GM12872 (cell line): ENCODE measurements around the gene UGT3A1.
A peak's percentile ranks its signal among the peaks of the same experiment; 100 is the strongest.

Experiments
- TF ChIP-seq, protein P1 (sequence below): IDR thresholded peaks from 3 replicates; pipeline ENCODE4 v1.5.1; 2011; ENCODE audit warnings: low read depth, mild to moderate bottlenecking, low read length, moderate library complexity; ENCODE audit not compliant: insufficient read depth

Gene UGT3A1

DNA sequence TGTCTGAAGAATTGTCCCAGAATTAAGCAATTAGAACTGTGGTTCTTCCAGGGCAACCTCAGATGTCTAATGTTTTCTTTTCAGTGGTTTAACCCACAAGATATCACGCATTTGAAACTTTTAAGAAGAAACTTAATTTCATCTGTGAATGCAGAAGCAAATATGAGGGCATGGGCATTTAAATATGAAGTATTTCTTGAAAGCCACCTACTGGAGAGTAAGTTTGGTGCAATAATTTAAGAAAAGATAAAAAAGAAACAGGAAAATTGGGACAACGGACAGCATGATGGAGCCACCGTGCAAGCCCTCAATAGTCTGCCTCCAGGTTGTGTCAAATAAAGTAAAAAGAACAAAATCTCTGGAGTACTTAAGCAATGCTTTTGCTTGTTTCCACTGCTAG is 51.6 kb downstream of the UGT3A1 start:
- TF ChIP-seq, protein P1, sequence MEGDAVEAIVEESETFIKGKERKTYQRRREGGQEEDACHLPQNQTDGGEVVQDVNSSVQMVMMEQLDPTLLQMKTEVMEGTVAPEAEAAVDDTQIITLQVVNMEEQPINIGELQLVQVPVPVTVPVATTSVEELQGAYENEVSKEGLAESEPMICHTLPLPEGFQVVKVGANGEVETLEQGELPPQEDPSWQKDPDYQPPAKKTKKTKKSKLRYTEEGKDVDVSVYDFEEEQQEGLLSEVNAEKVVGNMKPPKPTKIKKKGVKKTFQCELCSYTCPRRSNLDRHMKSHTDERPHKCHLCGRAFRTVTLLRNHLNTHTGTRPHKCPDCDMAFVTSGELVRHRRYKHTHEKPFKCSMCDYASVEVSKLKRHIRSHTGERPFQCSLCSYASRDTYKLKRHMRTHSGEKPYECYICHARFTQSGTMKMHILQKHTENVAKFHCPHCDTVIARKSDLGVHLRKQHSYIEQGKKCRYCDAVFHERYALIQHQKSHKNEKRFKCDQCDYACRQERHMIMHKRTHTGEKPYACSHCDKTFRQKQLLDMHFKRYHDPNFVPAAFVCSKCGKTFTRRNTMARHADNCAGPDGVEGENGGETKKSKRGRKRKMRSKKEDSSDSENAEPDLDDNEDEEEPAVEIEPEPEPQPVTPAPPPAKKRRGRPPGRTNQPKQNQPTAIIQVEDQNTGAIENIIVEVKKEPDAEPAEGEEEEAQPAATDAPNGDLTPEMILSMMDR, result no peak

DNA sequence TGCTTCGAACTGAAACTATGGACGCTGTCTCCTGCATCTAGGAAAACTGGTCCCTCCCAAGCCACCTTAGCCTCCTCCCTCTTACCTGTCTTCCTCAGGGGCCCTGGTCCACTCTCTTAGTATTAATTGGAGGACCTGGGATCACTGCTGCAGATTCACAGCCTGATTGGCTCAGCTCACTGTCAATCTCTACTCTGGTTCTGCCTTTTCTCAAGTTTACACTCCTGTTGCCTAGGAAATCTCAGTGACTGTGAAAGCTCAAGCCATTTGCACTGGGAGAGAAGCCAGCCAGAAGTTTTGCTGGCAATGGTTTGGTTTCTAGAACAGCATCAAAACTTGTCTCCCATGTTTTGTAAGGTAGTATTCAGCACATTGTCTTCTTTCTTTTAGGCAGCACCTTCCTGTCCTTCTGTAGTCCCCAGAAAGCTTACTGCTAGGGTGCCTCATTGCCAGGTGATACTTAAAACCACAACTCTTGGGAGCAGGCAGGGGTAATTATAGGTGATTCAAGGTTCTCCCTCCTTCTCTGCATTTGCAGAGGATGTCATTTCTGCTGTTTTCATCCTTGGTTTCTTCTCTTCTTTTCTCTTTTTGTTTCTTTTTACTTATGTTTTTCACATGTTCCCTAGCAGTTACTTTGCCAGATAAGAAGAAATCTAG is 52.5 kb downstream of the UGT3A1 start, which contains the start of gene CAPSL:
Gene CAPSL (minus strand): TSS at position 55 of the 660 bp plus-strand sequence. CDS start 17,502 bp downstream, outside the sequence.
- TF ChIP-seq, protein P1, result no peak

DNA sequence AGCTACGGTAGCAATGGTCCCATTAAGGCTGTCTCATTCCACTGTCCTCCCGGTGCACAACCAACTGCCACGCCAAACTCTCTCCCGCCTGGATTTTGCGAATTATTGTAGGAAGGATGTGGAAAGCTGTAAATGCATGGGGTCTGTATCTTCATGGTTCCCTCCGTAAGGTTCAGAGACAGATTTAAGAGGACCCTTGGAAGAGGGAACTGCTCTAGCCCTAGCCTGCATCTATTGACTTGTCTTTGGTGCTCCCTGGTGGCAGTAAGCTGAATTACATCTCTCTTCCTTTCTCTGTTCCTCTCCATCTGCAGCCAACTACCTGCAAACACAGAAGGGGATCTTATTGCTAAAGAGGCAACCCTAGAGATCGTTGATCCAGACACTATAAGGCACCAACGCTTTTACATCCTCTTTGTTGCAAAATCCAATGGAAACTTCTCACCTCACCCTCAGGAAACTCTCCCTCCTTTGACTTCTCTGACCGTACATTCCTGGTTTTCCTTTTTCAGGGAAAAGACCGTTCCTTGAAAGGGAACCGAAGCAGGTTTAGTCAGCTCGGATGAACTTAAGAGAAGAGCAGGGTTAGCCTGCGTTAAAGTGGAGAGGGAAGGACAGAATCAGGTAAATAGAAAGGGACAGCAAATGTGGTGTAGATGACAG is 64.7 kb downstream of the UGT3A1 start:
- TF ChIP-seq, protein P1, result peak; percentile 88

DNA sequence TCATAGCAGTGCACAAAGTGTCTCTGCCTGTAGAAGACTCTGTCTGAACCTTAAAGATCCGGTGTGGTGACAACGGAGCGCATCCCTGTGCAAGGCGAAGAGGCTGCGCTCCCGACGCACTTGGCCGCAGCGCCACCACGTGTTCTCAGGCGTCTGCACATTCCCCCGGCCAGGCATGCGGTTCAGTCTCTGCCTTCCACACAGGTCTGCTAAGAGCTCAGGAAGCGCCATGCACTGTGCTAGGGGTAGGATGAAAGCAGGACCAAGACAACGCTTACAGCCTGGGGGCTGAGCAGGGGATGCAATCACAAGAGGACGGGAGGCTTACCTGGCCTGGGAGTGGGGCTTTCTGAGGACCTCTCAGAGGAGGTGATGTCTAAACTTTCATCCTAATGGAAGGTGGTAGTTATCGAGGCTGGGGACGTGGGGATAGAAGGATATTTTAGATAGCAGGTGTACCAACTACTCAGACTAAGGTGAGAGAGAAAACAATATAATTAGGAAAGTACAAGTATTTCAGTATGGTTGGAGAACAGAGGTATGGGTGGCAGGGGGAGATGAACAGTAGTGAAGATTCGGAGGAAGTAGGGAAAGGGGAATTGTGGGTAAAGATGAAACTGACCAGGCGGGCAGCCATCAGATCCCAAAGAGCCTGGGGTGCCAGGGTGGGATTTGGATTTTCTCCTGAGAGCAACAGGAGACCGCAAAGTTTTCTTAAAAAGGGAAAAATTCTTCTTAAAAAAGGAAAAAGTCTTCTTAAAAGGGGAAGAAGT is 66.1 kb downstream of the UGT3A1 start:
- TF ChIP-seq, protein P1, result peak; percentile 70

DNA sequence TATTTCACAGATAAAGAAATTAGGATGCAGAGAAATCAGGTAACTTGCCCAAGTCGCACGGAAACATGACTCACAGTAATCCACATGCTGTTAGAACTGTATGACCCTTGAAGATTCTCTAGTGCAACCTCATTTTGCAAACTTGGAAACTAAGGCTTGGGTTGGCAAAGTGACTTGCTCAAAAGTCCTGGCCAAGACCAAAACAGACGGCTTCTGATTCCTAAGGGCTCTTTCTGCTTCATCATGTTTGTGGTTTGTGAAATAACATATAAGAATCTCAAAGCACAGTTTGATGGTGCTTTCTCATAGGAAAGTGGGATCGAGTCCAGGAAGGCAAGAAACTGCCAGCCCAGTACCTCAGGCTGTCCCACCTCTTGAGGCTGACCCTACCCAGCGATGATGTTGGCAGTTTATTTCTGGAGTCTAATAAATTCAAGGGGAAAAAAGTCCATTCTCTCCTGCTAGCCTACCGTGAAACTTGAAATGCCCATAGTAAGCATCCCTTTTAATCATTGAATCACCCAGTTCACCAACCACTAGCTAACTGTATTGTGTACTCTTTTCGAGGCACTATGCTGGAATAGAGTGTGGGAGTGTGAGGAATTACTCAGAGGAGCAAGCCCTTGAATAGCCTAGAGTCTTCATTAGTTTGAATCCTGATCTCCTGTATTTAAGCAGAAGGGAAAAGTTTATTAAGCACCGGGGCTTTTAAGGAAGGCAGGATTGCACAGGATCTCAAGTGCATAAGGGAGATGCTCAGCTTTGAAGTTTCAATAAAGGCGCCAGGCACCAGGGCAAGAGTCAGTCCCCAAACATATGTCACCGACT is 66.9 kb downstream of the UGT3A1 start:
- TF ChIP-seq, protein P1, result no peak

DNA sequence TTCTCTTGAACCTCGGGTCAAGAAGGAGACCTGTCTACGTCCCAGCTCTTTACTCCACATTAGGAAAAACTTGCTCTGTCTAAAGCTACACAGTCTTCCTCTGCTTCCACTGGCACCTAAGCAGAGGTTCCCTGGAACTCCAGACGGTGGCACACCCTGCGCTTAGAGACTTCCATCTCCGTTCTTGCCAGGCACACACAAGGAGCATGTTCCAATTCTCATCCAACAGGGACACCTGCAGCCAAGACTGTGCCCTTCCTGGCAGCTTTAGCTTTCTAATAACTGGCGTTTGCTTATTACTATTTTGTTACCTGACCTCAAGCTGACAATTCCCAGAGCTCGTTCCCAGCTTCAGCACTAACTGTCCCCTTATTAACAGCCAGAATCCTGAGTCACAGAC is 68.7 kb downstream of the UGT3A1 start:
- TF ChIP-seq, protein P1, result no peak

DNA sequence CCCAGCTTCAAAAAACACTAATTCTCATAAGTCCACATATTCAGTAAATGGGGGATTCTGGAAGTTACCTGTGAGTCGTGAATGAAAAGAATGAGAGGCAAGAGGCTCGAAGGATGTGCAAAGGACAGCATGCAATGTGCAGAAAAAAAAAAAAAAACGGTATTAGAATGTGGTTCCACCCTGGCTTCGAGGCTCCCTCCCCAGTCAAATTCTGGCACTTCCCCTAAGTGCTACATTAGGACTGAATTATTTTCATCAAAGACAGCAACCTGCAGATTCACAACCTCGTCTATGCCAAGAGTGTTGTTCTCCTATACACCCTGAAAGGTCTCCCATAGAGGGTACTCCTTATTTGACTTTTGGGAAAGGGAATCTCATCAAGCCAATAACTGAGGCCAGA is 69.3 kb downstream of the UGT3A1 start:
- TF ChIP-seq, protein P1, result no peak
